Measurements from ENCODE around the gene LENEP. TPM values are rescaled to one million over a fixed set of nuclear protein-coding genes. Genes with fewer than 3 reads are reported as not detected.
A peak's percentile ranks its signal among the peaks of the same experiment; 100 is the strongest.

Gene LENEP, protein sequence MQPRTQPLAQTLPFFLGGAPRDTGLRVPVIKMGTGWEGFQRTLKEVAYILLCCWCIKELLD
- 0.87 and 1.3 TPM in 2 replicates for total RNA-seq (2012; rRNA removed)

DNA sequence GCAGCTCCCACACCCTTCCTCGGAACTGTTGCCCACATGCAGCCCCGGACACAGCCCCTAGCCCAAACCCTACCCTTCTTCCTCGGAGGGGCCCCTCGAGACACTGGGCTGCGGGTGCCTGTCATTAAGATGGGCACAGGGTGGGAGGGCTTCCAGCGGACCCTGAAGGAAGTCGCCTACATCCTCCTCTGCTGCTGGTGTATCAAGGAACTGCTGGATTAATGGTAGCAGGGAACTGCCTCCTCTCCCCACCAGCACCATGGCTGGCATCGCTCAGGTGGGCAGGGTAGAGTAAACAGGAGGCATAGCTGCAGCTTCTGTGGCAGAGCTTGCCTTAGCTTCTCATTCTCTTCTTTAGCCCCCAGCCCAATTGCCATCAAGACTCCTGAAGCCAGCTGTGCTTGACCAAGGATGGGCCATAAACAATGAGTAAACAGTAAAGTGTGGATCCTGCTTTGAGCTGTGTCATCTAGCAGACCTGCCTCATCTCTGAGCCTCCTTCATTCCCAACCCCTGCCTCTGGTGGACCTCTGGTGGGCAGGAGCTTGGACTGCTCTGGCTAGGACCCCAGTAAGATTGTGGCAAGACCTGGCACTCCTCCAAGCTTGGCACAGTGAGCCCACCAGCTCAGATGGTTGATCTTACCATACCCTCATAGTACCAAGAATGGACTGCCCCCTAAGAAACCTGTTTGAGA lies at the start of gene LENEP:
Gene LENEP (plus strand): TSS at position 15 of the 697 bp plus-strand sequence. CDS start 22 bp downstream, at position 37.
- H3K4me2 ChIP-seq (ENCODE audit: low read length), result no peak within 1 kb of the TSS
- peaks cover 17% of the 10 kb centered on the region for H3K36me3 ChIP-seq (ENCODE audit: insufficient read depth, low read length)
- H3K4me3 ChIP-seq (ENCODE audit: low read length), result no peak within 1 kb of the TSS
- H3K9me3 ChIP-seq (replicated peaks; ENCODE audit: low read length), result no peaks in the 10 kb centered on the region
- H3K4me1 ChIP-seq (ENCODE audit: control insufficient read depth, insufficient read depth, low read length), result peaks cover 4% of the 10 kb centered on the region
- H3K27me3 ChIP-seq (ENCODE audit: control insufficient read depth, insufficient read depth, low read length), result no peaks in the 10 kb centered on the region
- H3K9ac ChIP-seq (ENCODE audit: low read depth, low read length), result no peak within 1 kb of the TSS

DNA sequence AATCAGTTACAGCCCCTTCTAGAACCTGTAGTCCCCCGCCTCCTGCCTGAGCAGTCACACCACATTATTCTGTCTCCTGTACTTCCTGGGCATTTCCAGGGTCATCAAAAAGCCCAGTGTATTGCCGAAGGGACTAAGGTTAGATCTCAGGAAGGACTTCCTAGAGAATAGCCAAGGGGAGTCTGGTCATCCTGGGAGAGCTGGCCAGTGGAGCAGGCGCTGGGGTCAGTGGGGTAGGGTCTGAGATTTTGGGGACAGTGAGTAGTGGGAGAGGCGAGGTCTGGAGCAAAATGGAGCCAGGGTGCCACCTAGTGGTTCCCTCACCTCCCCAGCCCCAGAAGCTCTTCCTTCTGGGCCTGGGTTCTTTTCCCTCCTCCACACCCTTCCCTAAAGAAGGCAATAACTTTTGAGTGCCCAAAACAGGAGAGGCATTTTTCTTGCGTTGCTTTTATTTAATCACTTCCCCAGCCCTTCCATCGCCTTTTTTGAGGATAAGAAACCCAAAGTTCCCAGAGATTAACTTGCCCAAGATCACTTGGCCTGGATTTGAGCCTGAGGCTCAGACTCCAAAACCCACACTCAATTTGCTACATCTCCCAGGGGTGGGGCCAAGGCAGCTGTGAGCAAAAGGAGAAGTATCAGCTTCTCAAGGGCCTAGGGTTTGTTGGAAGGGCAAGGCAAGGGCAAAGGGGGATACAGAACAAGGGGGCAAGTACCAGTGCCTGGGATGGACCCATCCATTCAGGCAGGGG lies 49.6 kb upstream of the LENEP start:
- Histone ChIP-seq H3K36me3 (ENCODE audit: insufficient read depth, low read length) (no peaks in the 10 kb centered on the region), H3K4me2 (ENCODE audit: low read length) (no peak overlapping the region), H3K27me3 (ENCODE audit: control insufficient read depth, insufficient read depth, low read length) (no peaks in the 10 kb centered on the region), H3K9ac (ENCODE audit: low read depth, low read length) (no peak overlapping the region), H3K4me3 (ENCODE audit: low read length) (no peak overlapping the region), H3K9me3 (replicated peaks; ENCODE audit: low read length) (no peaks in the 10 kb centered on the region), H3K4me1 (ENCODE audit: control insufficient read depth, insufficient read depth, low read length) (no peaks in the 10 kb centered on the region)

DNA sequence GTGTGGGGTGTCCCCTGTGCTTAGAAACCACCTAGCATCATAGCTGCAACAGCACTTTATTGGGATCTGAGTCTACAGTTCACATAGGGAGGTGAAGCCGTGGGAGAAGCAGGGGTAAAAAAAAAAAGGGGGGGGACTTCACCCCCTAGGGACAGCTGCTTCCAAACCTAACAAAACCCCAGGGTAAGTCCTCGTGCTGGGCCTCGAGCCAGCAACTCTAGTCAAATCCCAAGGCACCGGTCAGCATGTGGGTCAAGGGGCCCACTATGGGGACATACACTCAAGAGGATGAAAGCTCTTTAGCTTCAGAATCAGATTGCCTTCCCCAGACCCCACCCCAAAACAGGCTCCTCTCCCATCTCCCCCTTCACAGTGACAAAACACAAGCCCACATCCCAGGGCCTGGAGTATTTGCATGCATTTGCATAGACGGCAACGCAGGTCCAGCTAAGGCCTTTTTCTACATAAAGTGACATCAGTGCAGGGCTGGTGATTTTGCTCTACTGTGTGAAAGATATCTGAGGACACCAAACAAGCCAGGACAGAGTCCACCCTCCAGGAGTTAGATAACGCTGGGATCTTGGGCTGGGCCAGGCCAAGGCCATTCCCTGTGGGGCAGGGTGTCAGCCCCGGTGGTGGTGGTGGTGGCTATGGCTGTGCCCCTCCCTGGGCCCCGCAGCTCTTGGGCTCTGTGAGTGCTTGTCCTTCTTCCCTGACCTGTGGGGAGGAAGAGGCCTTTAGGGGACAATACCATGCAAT lies 48.8 kb upstream of the LENEP start:
- H3K9ac ChIP-seq (ENCODE audit: low read depth, low read length), result no peak overlapping the region
- no peaks in the 10 kb centered on the region for H3K9me3 ChIP-seq (replicated peaks; ENCODE audit: low read length)
- no peaks in the 10 kb centered on the region for H3K36me3 ChIP-seq (ENCODE audit: insufficient read depth, low read length)
- H3K4me2 ChIP-seq (ENCODE audit: low read length), result no peak overlapping the region
- H3K4me3 ChIP-seq (ENCODE audit: low read length), result no peak overlapping the region
- H3K27me3 ChIP-seq (ENCODE audit: control insufficient read depth, insufficient read depth, low read length), result no peaks in the 10 kb centered on the region
- no peaks in the 10 kb centered on the region for H3K4me1 ChIP-seq (ENCODE audit: control insufficient read depth, insufficient read depth, low read length)

DNA sequence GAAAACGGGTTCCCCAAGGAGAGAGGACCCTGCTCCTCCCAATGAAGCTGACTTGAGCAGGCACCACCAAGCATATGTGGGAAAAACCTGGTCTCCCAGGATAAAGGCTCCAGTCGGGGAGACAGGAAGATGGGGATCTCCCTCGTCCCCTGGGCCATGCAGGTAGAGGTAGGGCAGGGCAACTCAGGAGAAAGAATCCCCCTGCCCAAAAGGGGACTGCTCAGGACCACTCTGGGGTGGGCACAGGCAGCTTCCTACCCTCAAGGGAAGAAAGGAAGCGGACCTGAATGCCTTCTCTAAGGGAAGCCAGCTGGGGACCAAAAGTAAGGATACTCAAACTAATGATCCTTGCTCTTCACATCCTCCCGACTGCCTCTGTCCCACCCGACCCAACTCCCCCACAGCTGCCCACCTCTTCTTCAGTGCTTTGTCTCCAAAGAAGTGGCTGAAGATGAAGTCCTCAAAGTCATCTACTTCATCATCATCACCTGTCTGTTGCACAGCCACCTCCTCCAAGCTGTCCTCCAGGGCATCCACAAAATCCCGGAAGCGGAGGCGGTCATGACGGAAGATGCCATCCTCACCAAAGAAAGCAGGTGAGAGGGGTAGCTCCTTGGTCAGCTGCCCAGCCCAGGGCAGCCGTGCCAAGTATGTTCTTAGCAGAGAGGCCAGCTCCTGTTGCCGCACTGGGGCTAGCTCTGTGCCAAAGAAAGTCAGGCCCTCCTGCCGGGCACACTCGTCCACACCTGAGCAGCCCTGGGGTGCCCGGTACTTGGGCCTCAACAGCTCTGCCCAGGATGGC lies 48.0 kb upstream of the LENEP start:
- Histone ChIP-seq H3K9ac (ENCODE audit: low read depth, low read length) (no peak overlapping the region), H3K27me3 (ENCODE audit: control insufficient read depth, insufficient read depth, low read length) (no peaks in the 10 kb centered on the region), H3K9me3 (replicated peaks; ENCODE audit: low read length) (no peaks in the 10 kb centered on the region), H3K36me3 (ENCODE audit: insufficient read depth, low read length) (peaks cover under 1% of the 10 kb centered on the region), H3K4me2 (ENCODE audit: low read length) (no peak overlapping the region), H3K4me1 (ENCODE audit: control insufficient read depth, insufficient read depth, low read length) (no peaks in the 10 kb centered on the region), H3K4me3 (ENCODE audit: low read length) (no peak overlapping the region)

GRCh38 chr1:154945962-154946850 lies 47.2 kb upstream of the LENEP start:
- Histone ChIP-seq H3K9me3 (replicated peaks; ENCODE audit: low read length) (no peaks in the 10 kb centered on the region), H3K36me3 (ENCODE audit: insufficient read depth, low read length) (peaks cover 9% of the 10 kb centered on the region), H3K9ac (ENCODE audit: low read depth, low read length) (no peak overlapping the region), H3K4me2 (ENCODE audit: low read length) (no peak overlapping the region), H3K4me3 (ENCODE audit: low read length) (no peak overlapping the region), H3K27me3 (ENCODE audit: control insufficient read depth, insufficient read depth, low read length) (no peaks in the 10 kb centered on the region), H3K4me1 (ENCODE audit: control insufficient read depth, insufficient read depth, low read length) (no peaks in the 10 kb centered on the region)

- Histone ChIP-seq H3K4me3 (ENCODE audit: low read length) (no peak overlapping the region), H3K9me3 (replicated peaks; ENCODE audit: low read length) (no peaks in the 10 kb centered on the region), H3K4me1 (ENCODE audit: control insufficient read depth, insufficient read depth, low read length) (peaks cover 3% of the 10 kb centered on the region), H3K4me2 (ENCODE audit: low read length) (no peak overlapping the region), H3K27me3 (ENCODE audit: control insufficient read depth, insufficient read depth, low read length) (no peaks in the 10 kb centered on the region), H3K36me3 (ENCODE audit: insufficient read depth, low read length) (peaks cover 11% of the 10 kb centered on the region), H3K9ac (ENCODE audit: low read depth, low read length) (no peak overlapping the region)
Measured at GRCh38 chr1:154948079-154948478, 45.3 kb upstream of the LENEP start.

- H3K4me3 ChIP-seq (ENCODE audit: low read length), result no peak overlapping the region
- H3K36me3 ChIP-seq (ENCODE audit: insufficient read depth, low read length), result peaks cover 11% of the 10 kb centered on the region
- H3K9ac ChIP-seq (ENCODE audit: low read depth, low read length), result no peak overlapping the region
- no peaks in the 10 kb centered on the region for H3K27me3 ChIP-seq (ENCODE audit: control insufficient read depth, insufficient read depth, low read length)
- H3K9me3 ChIP-seq (replicated peaks; ENCODE audit: low read length), result no peaks in the 10 kb centered on the region
- H3K4me2 ChIP-seq (ENCODE audit: low read length), result no peak overlapping the region
- H3K4me1 ChIP-seq (ENCODE audit: control insufficient read depth, insufficient read depth, low read length), result peaks cover 25% of the 10 kb centered on the region
Measured at GRCh38 chr1:154951901-154952657, 41.3 kb upstream of the LENEP start.

GRCh38 chr1:154952664-154953063 lies 40.7 kb upstream of the LENEP start:
- Histone ChIP-seq H3K27me3 (ENCODE audit: control insufficient read depth, insufficient read depth, low read length) (no peaks in the 10 kb centered on the region), H3K36me3 (ENCODE audit: insufficient read depth, low read length) (peaks cover 11% of the 10 kb centered on the region), H3K4me2 (ENCODE audit: low read length) (no peak overlapping the region), H3K4me3 (ENCODE audit: low read length) (no peak overlapping the region), H3K4me1 (ENCODE audit: control insufficient read depth, insufficient read depth, low read length) (peaks cover 31% of the 10 kb centered on the region), H3K9ac (ENCODE audit: low read depth, low read length) (no peak overlapping the region), H3K9me3 (replicated peaks; ENCODE audit: low read length) (no peaks in the 10 kb centered on the region)

DNA sequence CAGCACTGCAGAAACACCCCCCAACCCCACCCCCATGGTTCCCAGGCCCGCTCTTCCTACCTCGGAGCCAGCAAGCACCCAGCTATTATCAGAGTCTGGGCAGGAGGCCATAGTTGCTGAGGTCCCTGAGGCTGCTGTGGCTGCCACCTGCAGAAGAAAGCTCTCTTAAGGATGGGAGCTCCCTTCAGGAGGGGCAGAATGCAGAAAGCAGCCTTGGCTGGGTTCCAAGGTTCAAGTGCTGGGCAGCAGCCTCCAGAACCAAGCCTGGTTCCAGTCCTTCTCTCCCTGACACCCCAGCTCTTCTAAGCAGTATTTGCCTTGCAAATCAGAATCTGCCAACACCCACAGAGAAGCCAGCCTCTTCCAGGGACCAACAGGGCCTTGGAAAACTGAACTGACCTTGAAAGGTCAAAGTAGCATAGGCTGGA lies 39.8 kb upstream of the LENEP start:
- Histone ChIP-seq H3K27me3 (ENCODE audit: control insufficient read depth, insufficient read depth, low read length) (no peaks in the 10 kb centered on the region), H3K4me3 (ENCODE audit: low read length) (no peak overlapping the region), H3K4me1 (ENCODE audit: control insufficient read depth, insufficient read depth, low read length) (peaks cover 32% of the 10 kb centered on the region), H3K4me2 (ENCODE audit: low read length) (no peak overlapping the region), H3K9ac (ENCODE audit: low read depth, low read length) (no peak overlapping the region), H3K9me3 (replicated peaks; ENCODE audit: low read length) (no peaks in the 10 kb centered on the region), H3K36me3 (ENCODE audit: insufficient read depth, low read length) (peaks cover 11% of the 10 kb centered on the region)

DNA sequence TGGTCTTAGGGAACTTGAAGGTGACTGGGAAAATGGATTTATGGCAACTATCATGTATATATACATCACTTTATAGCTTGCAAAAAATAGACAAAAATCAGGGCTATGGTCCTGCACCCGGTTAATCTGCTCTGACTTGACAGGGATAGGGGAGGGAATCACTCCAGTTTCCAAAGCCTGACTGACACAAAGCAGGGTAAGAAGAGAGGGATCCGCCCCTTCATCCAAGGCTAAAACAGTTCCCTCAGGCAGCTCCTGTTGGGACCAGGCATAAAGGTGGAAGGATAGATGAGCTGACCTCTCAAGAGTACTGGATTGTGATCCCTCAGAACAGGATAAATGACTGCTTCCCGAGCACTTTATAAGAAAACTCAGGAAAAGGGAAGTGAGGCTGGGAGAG lies 38.8 kb upstream of the LENEP start:
- Histone ChIP-seq H3K9me3 (replicated peaks; ENCODE audit: low read length) (no peaks in the 10 kb centered on the region), H3K36me3 (ENCODE audit: insufficient read depth, low read length) (peaks cover 11% of the 10 kb centered on the region), H3K9ac (ENCODE audit: low read depth, low read length) (peak overlapping the region; percentile 73), H3K4me1 (ENCODE audit: control insufficient read depth, insufficient read depth, low read length) (peaks cover 32% of the 10 kb centered on the region), H3K4me2 (ENCODE audit: low read length) (peak overlapping the region; percentile 83), H3K4me3 (ENCODE audit: low read length) (peak overlapping the region; percentile 74), H3K27me3 (ENCODE audit: control insufficient read depth, insufficient read depth, low read length) (no peaks in the 10 kb centered on the region)

Measured in skeletal muscle satellite cell (primary cell).